Stimulated activated CD4-positive, alpha-beta T cell treated with anti-CD3 and anti-CD28 coated beads, Interleukin-4, amount 100 ng/mL, for 24 hours (primary cell): ENCODE results near the gene BPIFA3.

Source experiments
- DNase-seq: peaks from one replicate; pipeline ENCODE4 v3.0.0-alpha.2; 2020

Gene BPIFA3

GRCh38 chr20:33229843-33230242 lies 12.7 kb downstream of the BPIFA3 start:
- DNase-seq, result no peak

GRCh38 chr20:33231237-33231636 lies 14.1 kb downstream of the BPIFA3 start:
- no peak for DNase-seq

- DNase-seq, result no peak
These were observed 15.4 kb downstream of the BPIFA3 start for GRCh38 chr20:33232486-33233072.

GRCh38 chr20:33233129-33233774 lies 16.1 kb downstream of the BPIFA3 start:
- DNase-seq, result no peak

GRCh38 chr20:33234050-33234449 lies 16.9 kb downstream of the BPIFA3 start:
- no peak for DNase-seq

- DNase-seq, result no peak
These were observed 18.5 kb downstream of the BPIFA3 start, which contains the start of gene BPIFA1 for GRCh38 chr20:33235696-33236095. Gene BPIFA1 (plus strand): TSS chr20:33235996. CDS start chr20:33237712, 1,716 bp downstream.

DNA sequence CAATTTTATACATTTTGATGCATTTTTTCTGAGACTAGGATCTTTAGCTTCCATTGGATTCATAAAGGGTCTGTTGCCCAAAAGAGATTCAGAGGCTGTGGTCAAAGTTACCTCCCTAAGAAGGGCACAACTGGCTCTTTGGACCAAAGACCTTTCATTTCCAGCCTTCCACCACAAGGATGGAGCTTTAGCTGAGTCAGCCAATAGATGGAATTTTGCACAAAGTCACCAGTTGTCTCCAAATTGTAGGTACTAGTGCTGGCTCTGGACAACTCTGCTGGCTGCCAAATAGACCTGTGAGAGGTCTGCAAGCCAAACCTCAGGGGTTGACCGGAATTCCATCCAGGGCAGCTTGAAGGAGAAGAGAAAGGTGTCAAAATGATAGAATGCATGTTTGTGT lies 19.2 kb downstream of the BPIFA3 start:
- DNase-seq, result no peak

- DNase-seq, result no peak
These were observed 20.8 kb downstream of the BPIFA3 start for GRCh38 chr20:33237989-33238388.

DNA sequence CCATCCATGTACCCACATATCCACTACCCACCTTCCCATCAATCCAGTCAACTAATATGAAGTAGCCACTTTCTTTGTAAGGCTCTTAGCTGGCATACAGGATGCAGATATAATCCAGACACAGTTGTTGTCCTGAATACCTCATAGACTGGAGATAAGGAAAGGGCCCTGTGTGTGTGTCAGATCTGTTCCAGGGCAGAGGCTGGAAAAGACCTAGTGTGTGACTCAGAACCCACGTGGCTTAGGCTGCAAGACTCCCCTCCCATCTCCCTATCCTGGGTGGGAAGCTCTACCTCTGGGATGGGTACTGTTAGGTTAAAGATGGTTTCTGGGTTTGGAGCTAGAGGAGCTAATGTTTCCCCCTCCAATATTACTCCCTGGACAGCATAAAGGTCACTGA lies 22.3 kb downstream of the BPIFA3 start:
- DNase-seq, result no peak

DNA sequence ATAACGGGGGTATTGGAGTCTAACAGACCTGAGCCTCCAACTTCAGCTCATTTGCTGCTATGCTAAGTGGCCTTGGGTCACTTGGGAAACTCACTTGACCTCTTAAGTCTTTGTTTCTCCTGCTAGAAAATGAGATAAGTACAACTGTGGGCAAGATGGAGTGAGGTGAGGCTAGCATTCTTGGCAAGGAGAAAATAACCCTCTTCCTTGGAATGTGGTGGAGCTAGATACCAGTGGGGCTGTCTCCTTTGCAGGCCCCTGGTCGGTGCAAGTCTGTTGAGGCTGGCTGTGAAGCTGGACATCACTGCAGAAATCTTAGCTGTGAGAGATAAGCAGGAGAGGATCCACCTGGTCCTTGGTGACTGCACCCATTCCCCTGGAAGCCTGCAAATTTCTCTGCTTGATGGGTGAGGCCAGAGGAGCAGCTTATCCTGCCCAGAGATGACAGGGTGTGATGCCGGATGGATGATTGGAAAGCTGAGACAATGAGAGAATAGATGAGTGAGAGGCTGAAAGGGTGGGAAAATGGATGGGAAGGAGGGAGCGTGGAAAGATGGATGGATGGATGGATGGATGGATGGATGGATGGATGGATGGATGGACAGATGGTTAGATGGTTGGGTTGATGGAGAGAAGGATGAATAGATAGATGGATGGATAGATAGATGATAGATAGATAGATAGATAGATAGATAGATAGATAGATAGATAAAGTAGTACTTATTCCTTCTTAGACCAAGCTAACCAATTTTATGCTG lies 23.0 kb downstream of the BPIFA3 start:
- DNase-seq, result no peak

GRCh38 chr20:33240923-33241322 lies 23.8 kb downstream of the BPIFA3 start:
- DNase-seq, result no peak

GRCh38 chr20:33242319-33243100 lies 25.4 kb downstream of the BPIFA3 start:
- DNase-seq, result no peak

GRCh38 chr20:33246077-33246476 lies 28.9 kb downstream of the BPIFA3 start:
- DNase-seq, result no peak

GRCh38 chr20:33249456-33249855 lies 32.3 kb downstream of the BPIFA3 start:
- DNase-seq, result no peak

GRCh38 chr20:33250666-33251065 lies 33.5 kb downstream of the BPIFA3 start:
- no peak for DNase-seq

GRCh38 chr20:33251496-33251895 lies 34.3 kb downstream of the BPIFA3 start:
- no peak for DNase-seq

DNA sequence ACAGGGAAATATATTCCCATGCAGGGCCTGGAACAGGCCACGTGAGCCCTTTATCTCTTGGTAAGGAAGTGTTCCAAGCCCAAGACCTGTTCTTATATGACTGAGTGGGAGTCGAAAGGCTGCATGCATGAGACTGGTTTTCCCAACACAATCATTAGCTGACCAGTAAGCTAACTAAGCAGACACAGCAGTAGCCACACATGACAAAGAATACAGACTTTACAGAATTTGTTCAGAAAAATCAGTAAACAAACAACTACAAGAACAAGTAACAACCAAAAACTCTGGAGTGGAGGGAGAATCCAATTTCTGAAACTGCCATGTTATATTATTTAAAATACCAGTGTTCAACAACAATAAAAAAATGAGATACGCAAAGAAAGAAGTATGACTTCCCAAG lies 35.3 kb downstream of the BPIFA3 start:
- no peak for DNase-seq

- DNase-seq, result no peak
These were observed 37.9 kb downstream of the BPIFA3 start for GRCh38 chr20:33255005-33255404.

- DNase-seq, result no peak
These were observed 40.1 kb downstream of the BPIFA3 start for GRCh38 chr20:33257237-33257636.

DNA sequence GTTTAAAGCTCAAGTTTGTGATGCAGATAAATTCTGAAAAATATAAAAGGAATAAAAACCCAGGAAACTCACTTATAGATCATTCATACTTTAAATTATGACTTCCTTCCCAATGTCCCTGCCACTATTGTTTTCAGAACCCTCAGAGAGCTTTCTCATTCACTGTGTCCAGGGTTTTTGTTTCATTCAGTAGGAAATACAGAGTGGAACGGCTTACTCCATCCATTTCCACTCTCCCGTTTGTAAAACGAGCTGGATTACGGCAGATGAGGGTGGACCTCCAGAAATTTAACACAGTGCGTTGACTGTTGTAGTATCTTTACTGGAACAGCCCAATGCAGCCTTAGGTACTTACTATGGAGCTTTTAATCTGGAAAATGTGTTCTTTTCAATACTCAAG lies 42.2 kb downstream of the BPIFA3 start:
- no peak for DNase-seq

- DNase-seq, result no peak
These were observed 44.3 kb downstream of the BPIFA3 start for GRCh38 chr20:33261465-33261864.

- no peak for DNase-seq
These were observed 45.5 kb downstream of the BPIFA3 start for GRCh38 chr20:33262658-33263065.

DNA sequence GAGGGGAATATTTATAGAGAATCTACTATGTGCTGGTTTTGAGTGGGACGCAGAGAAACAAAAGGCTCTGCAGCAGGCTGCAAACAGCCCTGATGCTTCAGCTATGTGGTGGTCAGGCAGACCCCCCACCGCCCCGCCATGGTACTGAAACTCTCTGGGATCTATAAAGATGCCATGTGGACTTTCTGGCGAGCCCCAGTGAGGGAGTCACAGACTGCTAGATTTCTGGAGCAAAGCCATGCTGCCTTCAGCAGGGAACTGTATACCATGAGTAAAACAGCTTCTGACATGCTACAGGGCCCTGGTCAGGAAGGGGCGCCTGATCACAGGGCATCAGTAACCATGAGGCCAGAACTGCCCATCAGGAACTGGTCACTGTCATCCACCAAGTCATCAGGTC lies 46.6 kb downstream of the BPIFA3 start:
- no peak for DNase-seq
